NCI-H2171 (cell line): ENCODE data around the gene PTDSS2.

ENCODE experiments used
- DNase-seq: peaks from one replicate; lab custom pipeline; 2025; lab: John Stamatoyannopoulos, UW

The PTDSS2 gene

DNA sequence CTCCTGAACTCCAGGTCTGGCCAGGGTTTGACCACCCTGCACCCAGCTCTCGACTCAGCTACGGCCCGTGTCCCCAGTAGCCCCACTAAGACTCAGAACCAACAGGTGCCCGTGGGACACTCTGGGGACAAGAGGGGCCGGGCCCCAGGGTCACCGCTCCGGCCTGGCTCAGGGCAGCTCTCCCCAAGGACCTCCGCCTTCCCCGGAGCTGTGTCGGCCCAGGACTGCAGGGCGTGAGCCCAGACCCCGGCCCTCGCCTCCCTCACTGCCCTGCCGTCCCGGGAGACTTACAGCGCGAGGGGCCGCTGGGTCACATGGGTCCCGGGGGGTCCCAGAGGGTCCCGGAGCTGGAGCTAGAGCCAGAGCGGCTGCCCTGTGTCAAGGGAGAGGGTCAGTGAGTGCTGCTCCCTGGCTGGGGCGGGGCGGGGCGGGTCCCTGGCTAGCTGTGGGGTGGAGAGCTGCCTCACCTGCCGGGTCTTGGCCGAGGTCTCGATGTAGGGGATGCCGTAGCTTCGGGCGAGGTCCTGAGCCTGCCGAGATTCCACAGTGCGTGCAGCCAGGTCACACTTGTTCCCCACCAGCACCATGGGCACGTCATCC is 83.0 kb downstream of the PTDSS2 start:
- no peak for DNase-seq

DNA sequence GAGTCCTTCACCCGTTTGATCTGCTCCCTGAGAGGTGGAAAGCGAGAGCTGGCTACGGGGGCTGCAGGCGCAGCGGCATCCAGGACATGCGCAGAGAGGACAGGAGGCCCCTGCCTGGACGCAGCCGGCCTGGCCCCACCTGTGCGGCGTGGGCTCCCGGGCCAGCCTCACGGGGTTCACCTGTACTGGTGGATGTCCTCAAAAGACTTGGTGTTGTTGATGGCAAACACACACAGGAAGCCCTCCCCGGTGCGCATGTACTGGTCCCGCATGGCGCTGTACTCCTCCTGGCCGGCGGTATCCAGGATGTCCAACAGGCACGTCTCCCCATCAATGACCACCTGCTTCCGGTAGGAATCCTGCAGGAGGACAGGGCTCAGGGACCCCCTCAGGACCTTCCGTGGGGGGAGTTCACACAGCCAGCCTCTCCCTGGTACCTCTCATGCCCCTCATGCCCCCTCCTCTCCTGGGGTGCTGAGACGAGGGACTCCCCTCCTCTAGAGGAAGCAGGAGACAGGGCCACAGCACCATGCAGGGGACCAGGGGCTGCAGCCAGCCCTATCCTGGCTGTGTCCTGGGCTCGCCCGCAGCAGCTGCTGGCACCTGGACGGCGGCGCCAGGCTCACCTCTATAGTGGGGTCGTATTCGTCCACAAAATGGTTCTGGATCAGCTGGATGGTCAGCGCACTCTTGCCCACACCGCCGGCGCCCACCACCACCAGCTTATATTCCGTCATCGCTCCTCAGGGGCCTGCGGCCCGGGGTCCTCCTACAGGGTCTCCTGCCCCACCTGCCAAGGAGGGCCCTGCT is 83.7 kb downstream of the PTDSS2 start:
- DNase-seq, result no peak

- no peak for DNase-seq
Observed at GRCh38 chr11:534396-535209, 84.5 kb downstream of the PTDSS2 start.

- no peak for DNase-seq
Observed at GRCh38 chr11:535210-535518, 85.1 kb downstream of the PTDSS2 start.

- DNase-seq, result peak; percentile 82
Observed at GRCh38 chr11:535519-536454, 85.7 kb downstream of the PTDSS2 start, which contains the start of gene HRAS. Gene HRAS (minus strand): TSS chr11:535576.

GRCh38 chr11:536841-537621 is 87.0 kb downstream of the PTDSS2 start, which contains the start of gene LRRC56:
Gene LRRC56 (plus strand): TSS chr11:537527. CDS start chr11:540685, 3,158 bp downstream.
- DNase-seq, result peak; percentile 70

DNA sequence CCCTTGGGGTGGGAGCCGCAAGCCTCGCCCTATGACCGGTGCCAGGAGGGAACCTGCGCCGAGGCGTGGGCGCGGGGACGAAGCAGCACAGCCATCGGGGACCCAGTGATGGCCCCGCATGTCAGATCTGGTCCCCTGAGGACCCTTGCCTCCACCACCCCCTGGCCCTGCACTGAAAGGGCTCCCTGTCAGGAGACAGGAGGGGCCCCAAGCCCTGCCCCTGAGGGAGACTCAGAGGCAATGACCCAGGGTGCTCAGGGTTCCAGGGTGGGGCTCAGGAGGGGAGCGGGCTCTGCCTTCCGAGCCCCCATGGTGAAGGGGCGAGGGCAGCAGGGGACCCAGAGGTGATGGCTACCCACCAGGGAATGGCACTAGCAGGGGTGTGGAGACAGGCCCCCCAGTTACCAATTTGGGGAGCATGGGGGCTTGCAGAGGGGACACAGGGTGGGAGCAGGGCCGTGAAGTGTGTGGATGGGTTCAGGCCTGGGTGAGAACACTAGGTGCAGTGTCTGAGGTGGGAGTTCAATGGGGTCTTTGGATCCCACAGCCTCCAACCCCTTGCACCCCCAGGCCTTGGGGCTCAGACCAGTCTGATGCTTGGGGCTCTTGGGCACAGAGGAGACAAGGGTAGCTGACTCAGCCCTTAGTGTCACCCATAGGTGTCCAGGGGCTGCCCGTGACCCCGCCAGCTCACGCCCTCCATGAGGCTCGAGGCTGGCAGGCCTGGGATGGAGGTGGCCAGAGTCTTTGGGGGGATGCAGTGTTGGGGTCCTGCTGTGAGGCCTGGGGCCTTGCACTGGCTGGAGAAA is 87.7 kb downstream of the PTDSS2 start:
- no peak for DNase-seq

GRCh38 chr11:538431-539051 is 88.5 kb downstream of the PTDSS2 start:
- DNase-seq, result no peak

DNA sequence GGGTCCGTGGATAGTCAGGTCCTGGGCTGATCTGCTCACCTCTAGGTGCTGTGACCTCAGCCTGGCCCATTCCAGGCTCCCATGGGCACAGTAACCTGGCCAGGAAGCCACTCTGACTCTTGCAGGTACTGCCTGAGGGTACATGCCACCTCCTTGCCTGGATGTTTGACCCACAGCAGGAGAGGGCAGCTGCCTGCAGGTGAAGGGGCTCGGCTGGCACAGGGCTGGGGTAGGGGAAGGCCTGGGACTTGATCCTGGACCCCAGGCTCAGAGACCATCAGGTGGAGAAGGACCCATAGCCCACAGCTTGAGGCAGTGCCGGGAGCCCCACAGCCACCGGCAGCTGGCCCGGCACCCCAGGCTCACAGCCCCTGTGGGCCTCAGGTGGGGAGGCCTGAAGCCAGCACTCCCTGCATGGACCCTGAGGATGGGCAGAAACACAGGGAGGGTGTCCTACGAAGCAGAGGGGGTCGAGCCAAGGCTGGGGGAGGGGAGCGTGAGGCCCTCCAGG is 89.9 kb downstream of the PTDSS2 start:
- DNase-seq, result no peak
